DND-41 (cell line): Measurements from ENCODE around the gene SLC2A13.
"Not testable (repeated sequence)": the region's sequence is repeated elsewhere in the genome, so short reads cannot be mapped to it uniquely, and the experiment has no call there.

Experiments used
- EZH2 ChIP-seq: IDR thresholded peaks from 3 replicates; pipeline ENCODE4 v1.6.1; 2012; ENCODE audit warnings: borderline replicate concordance, low read depth, mild to moderate bottlenecking, moderate library complexity, low read length, inconsistent platforms; ENCODE audit not compliant: severe bottlenecking
- TF ChIP-seq, protein P1 (sequence below): IDR thresholded peaks from 2 replicates; pipeline ENCODE4 v1.5.1; 2012; ENCODE audit warnings: borderline replicate concordance, low read length, moderate library complexity, mild to moderate bottlenecking; ENCODE audit not compliant: poor library complexity, severe bottlenecking; ENCODE audit errors: extremely low read depth

GRCh38 chr12:40047002-40047401 is 58.9 kb downstream of the SLC2A13 start:
- TF ChIP-seq, protein P1, sequence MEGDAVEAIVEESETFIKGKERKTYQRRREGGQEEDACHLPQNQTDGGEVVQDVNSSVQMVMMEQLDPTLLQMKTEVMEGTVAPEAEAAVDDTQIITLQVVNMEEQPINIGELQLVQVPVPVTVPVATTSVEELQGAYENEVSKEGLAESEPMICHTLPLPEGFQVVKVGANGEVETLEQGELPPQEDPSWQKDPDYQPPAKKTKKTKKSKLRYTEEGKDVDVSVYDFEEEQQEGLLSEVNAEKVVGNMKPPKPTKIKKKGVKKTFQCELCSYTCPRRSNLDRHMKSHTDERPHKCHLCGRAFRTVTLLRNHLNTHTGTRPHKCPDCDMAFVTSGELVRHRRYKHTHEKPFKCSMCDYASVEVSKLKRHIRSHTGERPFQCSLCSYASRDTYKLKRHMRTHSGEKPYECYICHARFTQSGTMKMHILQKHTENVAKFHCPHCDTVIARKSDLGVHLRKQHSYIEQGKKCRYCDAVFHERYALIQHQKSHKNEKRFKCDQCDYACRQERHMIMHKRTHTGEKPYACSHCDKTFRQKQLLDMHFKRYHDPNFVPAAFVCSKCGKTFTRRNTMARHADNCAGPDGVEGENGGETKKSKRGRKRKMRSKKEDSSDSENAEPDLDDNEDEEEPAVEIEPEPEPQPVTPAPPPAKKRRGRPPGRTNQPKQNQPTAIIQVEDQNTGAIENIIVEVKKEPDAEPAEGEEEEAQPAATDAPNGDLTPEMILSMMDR, result not testable (repeated sequence)
- TF ChIP-seq EZH2, result not testable (repeated sequence)
